HepG2 (cell line): ENCODE data around the gene NPW. TPM values are rescaled to one million over a fixed set of nuclear protein-coding genes. Genes with fewer than 3 reads are reported as not detected.
A peak's percentile ranks its signal among the peaks of the same experiment; 100 is the strongest.

Experiments
- ARNT ChIP-seq: fragments of 450-650 bp; IDR thresholded peaks from 2 replicates; pipeline ENCODE4 v1.6.1; 2017
- ATF7-NPFF ChIP-seq: sonication (generic); formaldehyde crosslinking; IDR thresholded peaks from 2 replicates; pipeline ENCODE4 v1.8.1; 2023; ENCODE audit warnings: mild to moderate bottlenecking, low read depth, missing genetic modification reagents, moderate library complexity
- HNRNPLL ChIP-seq: fragments of 200-400 bp; formaldehyde crosslinking; IDR thresholded peaks from 2 replicates; pipeline ENCODE4 v1.6.1; 2017; ENCODE audit warnings: mild to moderate bottlenecking, low read depth, low read length; ENCODE audit not compliant: poor library complexity, severe bottlenecking
- IKZF1 ChIP-seq: fragments of 450-650 bp; IDR thresholded peaks from 2 replicates; pipeline ENCODE4 v1.7.1; 2016
- JARID2 ChIP-seq: sonication (generic); formaldehyde crosslinking; IDR thresholded peaks from 2 replicates; pipeline ENCODE4 v1.8.1; 2023; ENCODE audit warnings: missing genetic modification reagents, inconsistent platforms; ENCODE audit not compliant: insufficient replicate concordance
- JUNB ChIP-seq: sonication (generic); formaldehyde crosslinking; IDR thresholded peaks from 2 replicates; pipeline ENCODE4 v1.8.0; 2022; ENCODE audit warnings: missing genetic modification reagents, mild to moderate bottlenecking, borderline replicate concordance
- KDM4B ChIP-seq: sonication (generic); formaldehyde crosslinking; IDR thresholded peaks from 2 replicates; pipeline ENCODE4 v1.4.0; 2020; ENCODE audit warnings: missing genetic modification reagents
- MEIS1 ChIP-seq: sonication (generic); formaldehyde crosslinking; IDR thresholded peaks from 2 replicates; pipeline ENCODE4 v1.9.0; 2021; ENCODE audit warnings: mild to moderate bottlenecking, missing genetic modification reagents, moderate library complexity, borderline replicate concordance
- MTF1 ChIP-seq: sonication (generic); formaldehyde crosslinking; IDR thresholded peaks from 2 replicates; pipeline ENCODE4 v1.5.0; 2020; ENCODE audit warnings: missing genetic modification reagents
- NFKBIZ ChIP-seq: IDR thresholded peaks from 2 replicates; pipeline ENCODE4 v1.6.1; 2018; ENCODE audit warnings: missing genetic modification reagents, missing compliant biosample characterization
- NR2C2 ChIP-seq: sonication (generic); formaldehyde crosslinking; IDR thresholded peaks from 2 replicates; pipeline ENCODE4 v1.4.0; 2020; ENCODE audit warnings: missing genetic modification reagents, mild to moderate bottlenecking, moderate library complexity, borderline replicate concordance
- ZNF121 ChIP-seq: sonication (generic); formaldehyde crosslinking; IDR thresholded peaks from 2 replicates; pipeline ENCODE4 v1.5.0; 2020; ENCODE audit warnings: mild to moderate bottlenecking, missing genetic modification reagents
- ZNF136 ChIP-seq: sonication (generic); formaldehyde crosslinking; IDR thresholded peaks from 2 replicates; pipeline ENCODE4 v1.8.1; 2022; ENCODE audit warnings: low read depth, mild to moderate bottlenecking, moderate library complexity, missing genetic modification reagents
- ZNF253 ChIP-seq: sonication (generic); formaldehyde crosslinking; IDR thresholded peaks from 2 replicates; pipeline ENCODE4 v1.8.0; 2022; ENCODE audit warnings: mild to moderate bottlenecking, missing genetic modification reagents, borderline replicate concordance
- ZNF264 ChIP-seq: sonication (generic); formaldehyde crosslinking; IDR thresholded peaks from 2 replicates; pipeline ENCODE4 v1.4.0; 2020; ENCODE audit warnings: missing genetic modification reagents
- ZNF883 ChIP-seq: sonication (generic); formaldehyde crosslinking; IDR thresholded peaks from 2 replicates; pipeline ENCODE4 v1.5.1; 2020; ENCODE audit warnings: mild to moderate bottlenecking, missing genetic modification reagents; ENCODE audit errors: not compliant biosample characterization
- polyA plus RNA-seq, 8 experiments: library from polyadenylated mRNA; depleted of rRNA in 3 of 8; stranded (reverse) in 7 of 8; unstranded in 1 of 8; fragments of >200 nt; fragmentation: Illumina TruSeq in 4 of 8; extraction: Trizol in 4 of 8; gene quantifications; 2 replicates each; pipeline versions ENCODE4 v1.2.1 to v1.2.3, GENCODE V29; 2011 to 2016; ENCODE audit warnings: low read depth in 4 of 8, missing spikeins in 1 of 8, mixed read lengths in 1 of 8; ENCODE audit not compliant: insufficient read depth in 1 of 8
- total RNA-seq, 5 experiments: library from RNA; depleted of rRNA; stranded (reverse); fragments of >200 nt; fragmentation: Illumina TruSeq; extraction: Trizol; gene quantifications; 2 replicates each; pipeline ENCODE4 v1.2.3, GENCODE V29; 2016; ENCODE audit warnings: low read depth in 1 of 5
- TF ChIP-seq, protein P1 (sequence below): sonication (generic); formaldehyde crosslinking; IDR thresholded peaks from 2 replicates; pipeline ENCODE4 v1.4.0; 2020; ENCODE audit warnings: missing genetic modification reagents
- TF ChIP-seq, protein P2 (sequence below): sonication (generic); formaldehyde crosslinking; IDR thresholded peaks from 2 replicates; pipeline ENCODE4 v1.4.0; 2020; ENCODE audit warnings: missing genetic modification reagents, borderline replicate concordance
- TF ChIP-seq, protein P3 (sequence below): sonication (generic); formaldehyde crosslinking; IDR thresholded peaks from 2 replicates; pipeline ENCODE4 v1.4.0; 2020; ENCODE audit warnings: missing genetic modification reagents
- TF ChIP-seq, protein P4 (sequence below): sonication (generic); formaldehyde crosslinking; IDR thresholded peaks from 2 replicates; pipeline ENCODE4 v1.4.0; 2020; ENCODE audit warnings: mild to moderate bottlenecking, low read depth, missing genetic modification reagents

NPW gene
- total and polyA plus RNA-seq, 2 of the 13 experiments (the other 11 are each of a cell fraction or from before 2014, with no cell fraction given), result 0.24 to 0.97 TPM

DNA sequence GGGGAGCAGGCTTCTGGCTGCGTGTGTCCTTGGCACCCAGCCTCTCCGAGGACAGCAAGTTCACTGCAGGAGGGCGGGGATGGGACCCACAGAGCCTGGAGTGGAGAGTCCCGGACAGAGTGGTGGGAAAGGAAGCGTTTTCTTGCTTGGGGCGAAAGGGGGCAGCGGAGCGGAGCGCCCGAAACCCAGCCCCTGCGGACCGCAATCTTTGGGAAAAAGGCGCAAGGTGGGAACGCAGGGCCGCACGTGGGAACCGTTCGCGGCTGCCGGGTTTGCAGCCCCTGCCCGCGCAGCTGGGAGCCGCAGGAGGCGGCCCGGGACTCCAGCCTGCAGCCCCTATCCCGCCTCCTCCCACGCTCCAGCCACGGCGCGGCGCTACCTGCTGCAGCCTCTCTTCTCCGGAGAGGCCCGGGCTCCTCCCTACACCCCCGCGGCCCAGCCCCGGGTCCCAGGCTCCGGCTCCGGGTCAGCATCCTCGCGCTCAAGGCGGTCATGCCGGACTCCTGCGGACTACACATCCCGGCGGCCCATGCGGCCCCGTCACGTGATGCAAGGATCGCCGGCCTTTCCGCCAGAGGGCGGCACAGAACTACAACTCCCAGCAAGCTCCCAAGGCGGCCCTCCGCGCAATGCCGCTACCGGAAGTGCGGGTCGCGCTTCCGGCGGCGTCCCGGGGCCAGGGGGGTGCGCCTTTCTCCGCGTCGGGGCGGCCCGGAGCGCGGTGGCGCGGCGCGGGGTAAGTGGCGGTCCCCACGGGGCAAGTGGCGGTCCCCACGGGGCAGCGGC is 27.9 kb downstream of the NPW start, which contains the start of the genes NTHL1 and TSC2 (continued):
- TF ChIP-seq ATF7-NPFF, result no peak; the same call in 1 of the 2 replicates
- peak; percentile 98 for TF ChIP-seq HNRNPLL
- TF ChIP-seq ZNF883, result no peak
- TF ChIP-seq ZNF121 (CRISPR knock-in tag), result no peak
- TF ChIP-seq MEIS1 (CRISPR knock-in tag), result no peak; the same call in 1 of the 2 replicates
- no peak for TF ChIP-seq IKZF1
- no peak for TF ChIP-seq MTF1 (CRISPR knock-in tag)
- TF ChIP-seq ARNT, result no peak
- no peak for TF ChIP-seq JARID2 (CRISPR knock-in tag)
- TF ChIP-seq, protein P1, sequence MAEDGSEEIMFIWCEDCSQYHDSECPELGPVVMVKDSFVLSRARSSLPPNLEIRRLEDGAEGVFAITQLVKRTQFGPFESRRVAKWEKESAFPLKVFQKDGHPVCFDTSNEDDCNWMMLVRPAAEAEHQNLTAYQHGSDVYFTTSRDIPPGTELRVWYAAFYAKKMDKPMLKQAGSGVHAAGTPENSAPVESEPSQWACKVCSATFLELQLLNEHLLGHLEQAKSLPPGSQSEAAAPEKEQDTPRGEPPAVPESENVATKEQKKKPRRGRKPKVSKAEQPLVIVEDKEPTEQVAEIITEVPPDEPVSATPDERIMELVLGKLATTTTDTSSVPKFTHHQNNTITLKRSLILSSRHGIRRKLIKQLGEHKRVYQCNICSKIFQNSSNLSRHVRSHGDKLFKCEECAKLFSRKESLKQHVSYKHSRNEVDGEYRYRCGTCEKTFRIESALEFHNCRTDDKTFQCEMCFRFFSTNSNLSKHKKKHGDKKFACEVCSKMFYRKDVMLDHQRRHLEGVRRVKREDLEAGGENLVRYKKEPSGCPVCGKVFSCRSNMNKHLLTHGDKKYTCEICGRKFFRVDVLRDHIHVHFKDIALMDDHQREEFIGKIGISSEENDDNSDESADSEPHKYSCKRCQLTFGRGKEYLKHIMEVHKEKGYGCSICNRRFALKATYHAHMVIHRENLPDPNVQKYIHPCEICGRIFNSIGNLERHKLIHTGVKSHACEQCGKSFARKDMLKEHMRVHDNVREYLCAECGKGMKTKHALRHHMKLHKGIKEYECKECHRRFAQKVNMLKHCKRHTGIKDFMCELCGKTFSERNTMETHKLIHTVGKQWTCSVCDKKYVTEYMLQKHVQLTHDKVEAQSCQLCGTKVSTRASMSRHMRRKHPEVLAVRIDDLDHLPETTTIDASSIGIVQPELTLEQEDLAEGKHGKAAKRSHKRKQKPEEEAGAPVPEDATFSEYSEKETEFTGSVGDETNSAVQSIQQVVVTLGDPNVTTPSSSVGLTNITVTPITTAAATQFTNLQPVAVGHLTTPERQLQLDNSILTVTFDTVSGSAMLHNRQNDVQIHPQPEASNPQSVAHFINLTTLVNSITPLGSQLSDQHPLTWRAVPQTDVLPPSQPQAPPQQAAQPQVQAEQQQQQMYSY (CRISPR knock-in tag), result peak; percentile 83
- TF ChIP-seq ZNF264 (CRISPR knock-in tag), result peak; percentile 44; the same call in 1 of the 2 replicates
- TF ChIP-seq JUNB (CRISPR knock-in tag), result no peak
- TF ChIP-seq ZNF253, result no peak
- TF ChIP-seq, protein P2, sequence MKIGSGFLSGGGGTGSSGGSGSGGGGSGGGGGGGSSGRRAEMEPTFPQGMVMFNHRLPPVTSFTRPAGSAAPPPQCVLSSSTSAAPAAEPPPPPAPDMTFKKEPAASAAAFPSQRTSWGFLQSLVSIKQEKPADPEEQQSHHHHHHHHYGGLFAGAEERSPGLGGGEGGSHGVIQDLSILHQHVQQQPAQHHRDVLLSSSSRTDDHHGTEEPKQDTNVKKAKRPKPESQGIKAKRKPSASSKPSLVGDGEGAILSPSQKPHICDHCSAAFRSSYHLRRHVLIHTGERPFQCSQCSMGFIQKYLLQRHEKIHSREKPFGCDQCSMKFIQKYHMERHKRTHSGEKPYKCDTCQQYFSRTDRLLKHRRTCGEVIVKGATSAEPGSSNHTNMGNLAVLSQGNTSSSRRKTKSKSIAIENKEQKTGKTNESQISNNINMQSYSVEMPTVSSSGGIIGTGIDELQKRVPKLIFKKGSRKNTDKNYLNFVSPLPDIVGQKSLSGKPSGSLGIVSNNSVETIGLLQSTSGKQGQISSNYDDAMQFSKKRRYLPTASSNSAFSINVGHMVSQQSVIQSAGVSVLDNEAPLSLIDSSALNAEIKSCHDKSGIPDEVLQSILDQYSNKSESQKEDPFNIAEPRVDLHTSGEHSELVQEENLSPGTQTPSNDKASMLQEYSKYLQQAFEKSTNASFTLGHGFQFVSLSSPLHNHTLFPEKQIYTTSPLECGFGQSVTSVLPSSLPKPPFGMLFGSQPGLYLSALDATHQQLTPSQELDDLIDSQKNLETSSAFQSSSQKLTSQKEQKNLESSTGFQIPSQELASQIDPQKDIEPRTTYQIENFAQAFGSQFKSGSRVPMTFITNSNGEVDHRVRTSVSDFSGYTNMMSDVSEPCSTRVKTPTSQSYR (CRISPR knock-in tag), result 0 out of 2 replicates have a peak, but pooled peaks have one; percentile 6
- TF ChIP-seq NFKBIZ, result no peak
- 0 out of 2 replicates have a peak, but pooled peaks have one; percentile 25 for TF ChIP-seq KDM4B (CRISPR knock-in tag)
- TF ChIP-seq, protein P3, sequence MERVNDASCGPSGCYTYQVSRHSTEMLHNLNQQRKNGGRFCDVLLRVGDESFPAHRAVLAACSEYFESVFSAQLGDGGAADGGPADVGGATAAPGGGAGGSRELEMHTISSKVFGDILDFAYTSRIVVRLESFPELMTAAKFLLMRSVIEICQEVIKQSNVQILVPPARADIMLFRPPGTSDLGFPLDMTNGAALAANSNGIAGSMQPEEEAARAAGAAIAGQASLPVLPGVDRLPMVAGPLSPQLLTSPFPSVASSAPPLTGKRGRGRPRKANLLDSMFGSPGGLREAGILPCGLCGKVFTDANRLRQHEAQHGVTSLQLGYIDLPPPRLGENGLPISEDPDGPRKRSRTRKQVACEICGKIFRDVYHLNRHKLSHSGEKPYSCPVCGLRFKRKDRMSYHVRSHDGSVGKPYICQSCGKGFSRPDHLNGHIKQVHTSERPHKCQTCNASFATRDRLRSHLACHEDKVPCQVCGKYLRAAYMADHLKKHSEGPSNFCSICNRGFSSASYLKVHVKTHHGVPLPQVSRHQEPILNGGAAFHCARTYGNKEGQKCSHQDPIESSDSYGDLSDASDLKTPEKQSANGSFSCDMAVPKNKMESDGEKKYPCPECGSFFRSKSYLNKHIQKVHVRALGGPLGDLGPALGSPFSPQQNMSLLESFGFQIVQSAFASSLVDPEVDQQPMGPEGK (CRISPR knock-in tag), result peak; percentile 68
- TF ChIP-seq ZNF136 (CRISPR knock-in tag), result peak; percentile 81
- TF ChIP-seq, protein P4, sequence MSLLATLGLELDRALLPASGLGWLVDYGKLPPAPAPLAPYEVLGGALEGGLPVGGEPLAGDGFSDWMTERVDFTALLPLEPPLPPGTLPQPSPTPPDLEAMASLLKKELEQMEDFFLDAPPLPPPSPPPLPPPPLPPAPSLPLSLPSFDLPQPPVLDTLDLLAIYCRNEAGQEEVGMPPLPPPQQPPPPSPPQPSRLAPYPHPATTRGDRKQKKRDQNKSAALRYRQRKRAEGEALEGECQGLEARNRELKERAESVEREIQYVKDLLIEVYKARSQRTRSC, result no peak
- TF ChIP-seq NR2C2, result peak; percentile 95
